Stomach (tissue), 9 donors: Measurements from ENCODE around the gene HAND1. TPM values are rescaled to one million over a fixed set of nuclear protein-coding genes. Genes with fewer than 3 reads are reported as not detected.
A peak's percentile ranks its signal among the peaks of the same experiment; 100 is the strongest.

Source experiments
- DNase-seq, 2 donors: peaks; one replicate each; pipeline versions ENCODE4 v3.0.0 to v3.0.0-alpha.2; 2013 to 2019
- H3K27ac ChIP-seq, 5 donors: fragments of 200-600 bp in 4 of 5; sonication (generic) in 4 of 5; one replicate each; pipeline ENCODE4 v1.5.1; 2013 to 2019; ENCODE audit warnings: mild to moderate bottlenecking in 1 of 5, moderate library complexity in 1 of 5
- H3K27me3 ChIP-seq, 3 donors: fragments of 200-600 bp; sonication (generic); one replicate each; pipeline ENCODE4 v1.5.1; 2017 to 2019; ENCODE audit warnings: mixed run types in 1 of 3
- H3K36me3 ChIP-seq, 4 donors: fragments of 200-600 bp; sonication (generic); 1 replicate in 3 of 4; 2 replicates in 1 of 4; pipeline ENCODE4 v1.5.1; 2016 to 2019
- H3K4me1 ChIP-seq, 4 donors: fragments of 200-600 bp; sonication (generic); one replicate each; pipeline ENCODE4 v1.5.1; 2016 to 2019
- H3K4me3 ChIP-seq, 4 donors: fragments of 200-600 bp; sonication (generic) in 3 of 4; one replicate each; pipeline ENCODE4 v1.5.1; 2016 to 2019; ENCODE audit warnings: mild to moderate bottlenecking in 1 of 4
- H3K9me3 ChIP-seq, 4 donors: fragments of 200-600 bp; sonication (generic); one replicate each; pipeline ENCODE4 v1.5.1; 2016 to 2019
- CTCF ChIP-seq, 7 experiments: fragments of 450-650 bp in 4 of 7; fragments of 200-600 bp in 3 of 7; sonication (generic) in 3 of 7; IDR thresholded peaks; one replicate each; pipeline ENCODE4 v1.5.1; 2016 to 2019; ENCODE audit warnings: antibody characterized with exemption in 7 of 7, control low read depth in 2 of 7, mild to moderate bottlenecking in 1 of 7
- EP300 ChIP-seq: sonication (generic); formaldehyde crosslinking; IDR thresholded peaks from one replicate; pipeline ENCODE4 v1.6.1; 2017; ENCODE audit warnings: antibody characterized with exemption
- POLR2A ChIP-seq, 4 donors: fragments of 450-650 bp; IDR thresholded peaks; one replicate each; pipeline ENCODE4 v1.6.1; 2016; ENCODE audit warnings: antibody characterized with exemption in 4 of 4, control low read depth in 2 of 4, mild to moderate bottlenecking in 1 of 4, moderate library complexity in 1 of 4
- POLR2AphosphoS5 ChIP-seq, 3 donors: sonication (generic); formaldehyde crosslinking; IDR thresholded peaks; one replicate each; pipeline ENCODE4 v1.6.1; 2016; ENCODE audit warnings: antibody characterized with exemption in 3 of 3
- WGBS, 5 donors: extraction: QIAGEN DNeasy Blood & Tissue Kit in 3 of 5; methylation state at CpG; one replicate each; pipeline versions ENCODE4 v1.1.5 to v1.1.7; 2013 to 2018; 5-methylcytosine and 5-hydroxymethylcytosine counted together
- intact Hi-C: fragments of 100-400 bp; cut with DNase I; formaldehyde crosslinking; loops from one replicate; pipeline ENCODE4 v1.15.1; 2023; ENCODE audit warnings: low total_unique reads
- polyA plus RNA-seq, 3 donors: library from polyadenylated mRNA; stranded (reverse); fragments of 200-250 nt; gene quantifications; one replicate each; pipeline ENCODE4 v1.2.3, GENCODE V29; 2013
- total RNA-seq, 5 donors: library from RNA; depleted of rRNA; stranded (reverse); fragments of >200 nt; gene quantifications; one replicate each; pipeline versions ENCODE4 v1.1.0 to v1.2.3, GENCODE V29; 2014 to 2016
- donor health status: healthy with polysubstance abuse.
- donor health status: Bipolar disorder and iron deficiency.
- donor health status: healthy.

HAND1 gene
- total and polyA plus RNA-seq, 8 donors = 32.2 TPM; not detected in 7

DNA sequence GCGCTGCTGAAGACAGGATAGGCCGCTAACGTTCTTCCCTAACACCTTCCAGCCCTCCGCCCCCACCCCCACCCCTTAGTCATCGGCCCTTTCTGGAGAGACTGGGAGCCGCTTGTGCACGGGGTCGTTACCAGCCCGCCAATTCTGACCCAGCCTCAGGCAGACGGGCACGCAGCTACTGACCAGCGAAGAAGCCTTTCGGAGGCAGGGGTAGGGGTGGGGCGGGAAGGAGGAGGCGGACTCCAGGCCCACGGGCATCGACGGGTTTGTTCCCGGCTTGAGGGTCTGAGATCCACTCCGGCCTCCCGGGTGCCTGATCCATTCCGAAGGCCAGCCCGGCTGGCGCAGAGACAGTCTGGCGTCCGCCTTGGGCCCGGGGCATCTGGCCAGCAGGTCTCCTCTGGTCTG is 729 bp upstream of the HAND1 start:
- Histone ChIP-seq H3K36me3 (no peaks in the 10 kb centered on the region), H3K4me3 (peak overlapping the region in 2 of 4 donors; percentile 33 to 52), H3K27ac (no peak overlapping the region), H3K9me3 (no peaks in the 10 kb centered on the region), H3K4me1 (peaks cover 36 to 78% (median 63%) of the 10 kb centered on the region in 4 donors), H3K27me3 (peaks cover 72 to 100% (median 100%) of the 10 kb centered on the region in 3 donors)
- no peak for DNase-seq
- TF ChIP-seq POLR2AphosphoS5 (IDR thresholded peaks at IDR 0.05) = no peak
- no peak for TF ChIP-seq EP300
- TF ChIP-seq CTCF (IDR thresholded peaks at IDR 0.05) = no peak
- no peak for TF ChIP-seq POLR2A (IDR thresholded peaks at IDR 0.05)
- WGBS, 5 donors = 5 to 8% (median 5%) methylated on average over 4 to 27 of the region's 27 CpGs
- intact Hi-C loops = no loop called here

DNA sequence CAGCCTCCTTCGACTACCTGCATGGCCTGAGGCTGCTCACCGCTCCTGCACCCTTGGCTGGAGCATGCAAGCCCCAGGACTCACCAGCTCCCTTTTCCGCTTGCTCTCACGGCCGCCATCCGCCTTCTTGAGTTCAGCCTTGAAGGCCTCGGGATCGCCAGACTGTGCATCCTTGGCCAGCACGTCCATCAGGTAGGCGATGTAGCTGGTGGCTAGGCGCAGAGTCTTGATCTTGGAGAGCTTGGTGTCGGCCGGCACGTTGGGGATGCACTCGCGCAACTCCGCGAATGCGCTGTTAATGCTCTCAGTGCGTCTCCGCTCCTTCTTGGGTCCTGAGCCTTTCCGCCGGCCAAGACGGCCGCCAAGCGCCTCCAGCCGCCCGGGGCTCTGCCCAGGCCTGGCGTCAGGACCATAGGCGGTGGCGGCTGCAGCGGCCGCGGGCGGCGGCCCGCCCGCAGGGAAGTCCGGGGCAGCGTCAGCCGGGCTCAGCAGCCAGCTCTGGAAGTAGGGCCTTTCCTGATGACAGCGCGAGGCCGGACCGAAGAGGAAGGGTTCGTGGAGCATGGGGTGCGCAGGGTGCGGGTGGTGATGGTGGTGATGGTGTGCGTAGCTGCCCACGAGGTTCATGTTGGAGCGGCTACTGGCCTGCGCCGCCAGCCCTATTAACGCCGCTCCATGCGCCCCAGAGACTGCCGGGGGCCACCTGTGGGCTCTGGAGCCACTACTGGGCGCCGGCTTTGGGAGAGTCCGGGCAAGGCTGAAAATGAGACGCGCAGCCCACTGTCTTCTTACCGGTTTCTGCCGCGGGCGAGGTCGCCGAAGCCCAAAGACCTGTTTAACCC is 424 bp downstream of the HAND1 start:
- peak in 1 of 2 donors; percentile 52 for DNase-seq
- intact Hi-C loops = no loop called here
- H3K4me3 ChIP-seq = peak overlapping the region; percentile 27 to 52 (median 33)

DNA sequence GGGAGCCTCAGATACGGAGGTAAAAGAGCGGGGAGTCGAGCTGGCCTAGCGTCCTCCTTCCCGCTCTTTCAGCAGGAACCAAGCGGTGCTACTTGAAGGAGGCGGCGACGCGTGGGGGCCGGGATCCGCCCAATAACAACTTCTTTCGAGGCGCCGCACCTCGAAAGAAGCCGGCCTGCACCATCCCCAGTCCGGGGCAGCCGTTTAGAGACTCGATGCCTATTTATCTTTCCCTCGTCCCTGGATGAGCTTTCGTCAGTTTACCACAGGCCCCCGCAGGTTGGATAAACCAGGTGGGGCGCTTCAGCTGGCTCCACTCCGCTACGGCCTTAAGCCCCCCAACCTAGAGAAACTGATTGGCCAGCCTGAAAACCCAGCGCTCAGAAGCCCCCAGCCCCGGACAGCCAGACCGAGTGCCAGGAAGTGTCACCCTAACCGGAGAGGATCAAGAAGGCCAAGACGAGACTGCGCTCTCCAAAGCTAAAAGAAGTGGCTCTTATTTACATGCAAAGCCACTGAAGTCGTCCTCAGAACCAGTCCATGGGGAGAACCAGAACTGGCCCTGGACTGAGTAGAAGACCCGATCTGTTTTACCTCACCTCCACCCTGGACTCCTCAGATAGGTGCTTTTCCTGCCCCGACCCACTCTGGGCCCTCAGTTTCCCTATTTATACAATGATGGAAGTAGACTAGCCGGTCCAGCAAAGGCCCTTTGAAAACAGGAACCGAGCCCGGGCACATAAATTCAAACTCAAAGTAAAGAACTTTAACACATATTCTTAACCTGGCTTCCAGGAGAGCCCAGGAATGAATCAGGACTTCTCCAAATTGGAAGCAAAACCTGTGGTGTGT is 1.4 kb downstream of the HAND1 start:
- no peak overlapping the region for H3K27ac ChIP-seq
- H3K27me3 ChIP-seq = peaks cover 63 to 100% (median 98%) of the 10 kb centered on the region in 3 donors
- intact Hi-C loops = no loop called here
- peak overlapping the region in 1 of 4 donors; percentile 52 for H3K4me3 ChIP-seq
- H3K36me3 ChIP-seq = no peaks in the 10 kb centered on the region
- peak in 1 of 2 donors; percentile 18 for DNase-seq
- H3K4me1 ChIP-seq = peaks cover 43 to 77% (median 64%) of the 10 kb centered on the region in 4 donors
- 4 to 7% (median 4%) methylated on average over 37 to 38 of the region's 38 CpGs for WGBS, 5 donors
- no peak for TF ChIP-seq CTCF (IDR thresholded peaks at IDR 0.05)
- TF ChIP-seq POLR2A (IDR thresholded peaks at IDR 0.05) = no peak
- TF ChIP-seq EP300 = no peak
- TF ChIP-seq POLR2AphosphoS5 (IDR thresholded peaks at IDR 0.05) = no peak
- H3K9me3 ChIP-seq = no peaks in the 10 kb centered on the region

More for the DNA sequence above, 424 bp downstream of the HAND1 start:
- Histone ChIP-seq H3K9me3 (no peaks in the 10 kb centered on the region), H3K4me1 (peaks cover 43 to 81% (median 67%) of the 10 kb centered on the region in 4 donors), H3K36me3 (no peaks in the 10 kb centered on the region), H3K27ac (no peak overlapping the region), H3K27me3 (peaks cover 70 to 100% (median 100%) of the 10 kb centered on the region in 3 donors)
- WGBS, 5 donors = 2 to 11% (median 2%) methylated on average over 38 to 68 of the region's 68 CpGs
- TF ChIP-seq POLR2AphosphoS5 (IDR thresholded peaks at IDR 0.05) (no peak), POLR2A (IDR thresholded peaks at IDR 0.05) (no peak), EP300 (no peak), CTCF (IDR thresholded peaks at IDR 0.05) (no peak)
